Measurements from ENCODE around the gene JPH3.

Gene JPH3

DNA sequence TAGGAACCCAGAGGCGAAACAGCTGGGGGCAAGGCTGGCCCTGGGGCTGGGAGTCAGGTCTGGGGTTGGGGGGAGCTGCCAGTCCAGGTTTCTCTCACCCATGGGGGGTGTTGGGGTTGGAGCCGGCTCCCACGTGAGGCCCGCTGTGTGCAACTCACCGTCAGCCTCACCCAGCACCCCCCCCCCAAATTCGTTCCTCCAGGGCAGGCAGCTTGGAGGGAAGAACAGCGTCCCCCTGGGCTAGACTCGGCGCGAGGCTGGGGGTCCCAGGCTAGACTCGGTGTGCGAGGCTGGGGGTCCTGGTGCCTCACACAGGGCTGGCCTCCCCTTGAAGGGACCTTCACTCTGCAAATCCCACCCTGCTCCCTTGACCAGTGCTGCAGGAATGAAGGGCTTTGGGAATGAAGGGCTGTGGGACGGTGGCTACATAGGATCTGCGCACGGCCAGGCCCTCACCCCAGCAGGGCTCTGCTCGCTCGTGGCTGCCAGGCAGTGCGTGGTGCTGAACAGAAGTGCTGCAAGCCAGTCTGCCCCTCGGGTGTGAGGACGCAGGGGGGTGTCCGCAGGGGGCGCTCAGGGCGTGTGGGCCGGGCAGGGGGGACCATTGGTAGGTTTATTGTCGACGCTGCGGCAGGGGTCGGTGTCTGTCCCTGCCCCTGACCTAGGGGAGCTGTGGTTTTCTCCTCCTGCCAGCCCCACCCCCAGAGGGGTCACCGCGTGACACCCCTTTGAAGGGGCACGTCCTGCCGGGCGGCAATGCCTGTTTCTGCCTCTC, 88.8 kb downstream of the JPH3 start:
- Histone ChIP-seq H3K36me3 (replicated peaks) (no peaks in the 10 kb centered on the region), H3K27me3 (replicated peaks) (peaks cover 6% of the 10 kb centered on the region), H3K4me3 (ENCODE audit: low read depth, low read length) (no peak overlapping the region), H3K27ac (no peak overlapping the region)
- DNase-seq = no peak
- TF ChIP-seq CTCF (IDR thresholded peaks at IDR 0.05; ENCODE audit: low read depth, low read length, missing control alignments) = no peak
- in situ Hi-C loops (cut with HindIII; ENCODE audit: low pct_ligation_motif_present, low sequenced_read_pairs) = no loop called here

- no peaks in the 10 kb centered on the region for H3K36me3 ChIP-seq (replicated peaks)
- TF ChIP-seq CTCF (IDR thresholded peaks at IDR 0.05; ENCODE audit: low read depth, low read length, missing control alignments) = no peak
- no peak for DNase-seq
- no peak overlapping the region for H3K4me3 ChIP-seq (ENCODE audit: low read depth, low read length)
- no peak overlapping the region for H3K27ac ChIP-seq
- H3K27me3 ChIP-seq (replicated peaks) = peaks cover 6% of the 10 kb centered on the region
- in situ Hi-C loops (cut with HindIII; ENCODE audit: low pct_ligation_motif_present, low sequenced_read_pairs) = no loop called here
Observed at GRCh38 chr16:87691686-87692079, 89.4 kb downstream of the JPH3 start.

DNA sequence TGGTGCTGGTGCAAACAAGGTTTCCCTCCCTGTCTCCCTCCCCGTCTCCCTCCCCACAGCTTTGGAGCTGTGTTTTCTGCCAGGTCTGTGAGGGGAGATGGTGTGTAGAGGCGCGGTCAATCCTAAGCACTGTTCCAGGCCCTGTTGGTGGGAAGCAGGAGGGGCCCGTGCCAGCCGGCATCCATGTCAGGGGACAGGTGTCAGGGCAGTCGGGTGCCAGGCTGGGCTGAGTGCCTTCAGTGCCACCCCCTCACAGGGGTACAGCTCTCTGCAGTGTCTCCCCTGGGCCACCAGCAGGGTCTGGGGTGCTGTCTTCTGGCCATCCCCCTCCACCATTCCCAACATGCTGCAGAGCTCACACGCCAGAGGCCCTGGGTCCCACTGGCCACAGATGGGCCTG, 89.9 kb downstream of the JPH3 start:
- DNase-seq = no peak
- in situ Hi-C loops (cut with HindIII; ENCODE audit: low pct_ligation_motif_present, low sequenced_read_pairs) = no loop called here
- Histone ChIP-seq H3K27ac (no peak overlapping the region), H3K27me3 (replicated peaks) (peaks cover 5% of the 10 kb centered on the region), H3K36me3 (replicated peaks) (no peaks in the 10 kb centered on the region), H3K4me3 (ENCODE audit: low read depth, low read length) (no peak overlapping the region)
- TF ChIP-seq CTCF (IDR thresholded peaks at IDR 0.05; ENCODE audit: low read depth, low read length, missing control alignments) = no peak

- Histone ChIP-seq H3K27ac (no peak overlapping the region), H3K4me3 (ENCODE audit: low read depth, low read length) (no peak overlapping the region), H3K27me3 (replicated peaks) (peaks cover 2% of the 10 kb centered on the region), H3K36me3 (replicated peaks) (no peaks in the 10 kb centered on the region)
- no peak for DNase-seq
- no peak for TF ChIP-seq CTCF (IDR thresholded peaks at IDR 0.05; ENCODE audit: low read depth, low read length, missing control alignments)
- in situ Hi-C loops (cut with HindIII; ENCODE audit: low pct_ligation_motif_present, low sequenced_read_pairs) = no loop called here
Observed at GRCh38 chr16:87692756-87693155, 90.4 kb downstream of the JPH3 start.

DNA sequence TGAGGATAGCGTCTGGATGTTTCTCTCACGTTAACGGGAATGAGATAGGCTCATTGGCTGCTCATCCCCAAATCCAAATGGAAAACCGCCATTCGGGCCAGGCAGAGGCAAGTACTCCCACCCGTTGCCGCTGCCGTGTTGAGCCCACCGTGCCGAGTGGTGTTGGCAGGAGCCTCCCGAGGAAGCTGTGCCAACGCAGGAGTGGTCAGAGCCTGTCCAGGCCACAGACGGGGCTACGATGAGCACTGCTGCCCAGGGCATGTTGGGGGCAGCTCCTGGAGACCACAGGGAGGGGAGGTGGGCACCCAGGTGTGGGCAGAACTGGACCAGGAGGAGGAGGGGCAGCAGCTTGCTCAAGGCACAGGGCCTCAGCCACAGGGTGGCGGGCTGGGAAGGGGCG, 91.5 kb downstream of the JPH3 start:
- in situ Hi-C loops (cut with HindIII; ENCODE audit: low pct_ligation_motif_present, low sequenced_read_pairs) = no loop called here
- no peak for DNase-seq
- H3K36me3 ChIP-seq (replicated peaks) = no peaks in the 10 kb centered on the region

More for the DNA sequence above, 91.5 kb downstream of the JPH3 start:
- TF ChIP-seq CTCF (IDR thresholded peaks at IDR 0.05; ENCODE audit: low read depth, low read length, missing control alignments) = no peak
- H3K4me3 ChIP-seq (ENCODE audit: low read depth, low read length) = no peak overlapping the region
- peaks cover 2% of the 10 kb centered on the region for H3K27me3 ChIP-seq (replicated peaks)
- no peak overlapping the region for H3K27ac ChIP-seq

All from brain microvascular endothelial cell (primary cell).